HEK293 (cell line): ENCODE data around the gene PHF5A.

Experiments used
- BCL6B ChIP-seq: fragments of 450-650 bp; formaldehyde crosslinking; IDR thresholded peaks from 2 replicates; pipeline ENCODE4 v1.5.1; 2017; ENCODE audit warnings: missing biosample characterization, missing genetic modification characterization
- GLIS1 ChIP-seq: fragments of 450-650 bp; formaldehyde crosslinking; IDR thresholded peaks from 2 replicates; pipeline ENCODE4 v1.5.1; 2016; ENCODE audit warnings: missing biosample characterization, missing genetic modification characterization
- GLIS2 ChIP-seq: fragments of 450-650 bp; formaldehyde crosslinking; IDR thresholded peaks from 2 replicates; pipeline ENCODE4 v1.5.1; 2016; ENCODE audit warnings: missing biosample characterization, missing genetic modification characterization
- KLF16 ChIP-seq: fragments of 450-650 bp; formaldehyde crosslinking; IDR thresholded peaks from 2 replicates; pipeline ENCODE4 v1.5.1; 2017; ENCODE audit warnings: missing biosample characterization, missing genetic modification characterization
- SP3 ChIP-seq: fragments of 450-650 bp; formaldehyde crosslinking; IDR thresholded peaks from 2 replicates; pipeline ENCODE4 v1.5.1; 2016; ENCODE audit warnings: missing biosample characterization, missing genetic modification characterization
- TSHZ1 ChIP-seq: fragments of 450-650 bp; formaldehyde crosslinking; IDR thresholded peaks from 2 replicates; pipeline ENCODE4 v1.5.1; 2016; ENCODE audit warnings: missing biosample characterization, missing genetic modification characterization, borderline replicate concordance
- WT1 ChIP-seq: fragments of 450-650 bp; formaldehyde crosslinking; IDR thresholded peaks from 2 replicates; pipeline ENCODE4 v1.5.1; 2016; ENCODE audit warnings: missing biosample characterization, missing genetic modification characterization
- ZBTB1 ChIP-seq: fragments of 450-650 bp; formaldehyde crosslinking; IDR thresholded peaks from 2 replicates; pipeline ENCODE4 v1.5.1; 2016; ENCODE audit warnings: missing biosample characterization, missing genetic modification characterization
- ZEB2 ChIP-seq: fragments of 450-650 bp; formaldehyde crosslinking; IDR thresholded peaks from 2 replicates; pipeline ENCODE4 v1.5.1; 2016; ENCODE audit warnings: missing biosample characterization, missing genetic modification characterization
- ZFHX2 ChIP-seq: fragments of 450-650 bp; formaldehyde crosslinking; conservative IDR thresholded peaks from 2 replicates; pipeline ENCODE4 v1.5.1; 2016; ENCODE audit warnings: missing biosample characterization, missing genetic modification characterization
- ZIC2 ChIP-seq: fragments of 450-650 bp; formaldehyde crosslinking; IDR thresholded peaks from 2 replicates; pipeline ENCODE4 v1.5.1; 2016; ENCODE audit warnings: missing biosample characterization, missing genetic modification characterization
- ZNF366 ChIP-seq: fragments of 450-650 bp; formaldehyde crosslinking; conservative IDR thresholded peaks from 2 replicates; pipeline ENCODE4 v1.5.1; 2016; ENCODE audit warnings: missing biosample characterization, missing genetic modification characterization
- ZNF391 ChIP-seq: fragments of 450-650 bp; formaldehyde crosslinking; IDR thresholded peaks from 2 replicates; pipeline ENCODE4 v1.5.1; 2016; ENCODE audit warnings: low read depth, missing biosample characterization, missing genetic modification characterization, borderline replicate concordance
- ZNF501 ChIP-seq: fragments of 450-650 bp; formaldehyde crosslinking; IDR thresholded peaks from 2 replicates; pipeline ENCODE4 v1.5.1; 2016; ENCODE audit warnings: missing biosample characterization, missing genetic modification characterization
- ZNF629 ChIP-seq: fragments of 450-650 bp; formaldehyde crosslinking; IDR thresholded peaks from 2 replicates; pipeline ENCODE4 v1.5.1; 2017; ENCODE audit warnings: missing biosample characterization, missing genetic modification characterization
- ZNF639 ChIP-seq: fragments of 450-650 bp; formaldehyde crosslinking; IDR thresholded peaks from 2 replicates; pipeline ENCODE4 v1.5.1; 2016; ENCODE audit warnings: missing biosample characterization, missing genetic modification characterization
- ZNF692 ChIP-seq: fragments of 450-650 bp; formaldehyde crosslinking; IDR thresholded peaks from 2 replicates; pipeline ENCODE4 v1.5.1; 2016; ENCODE audit warnings: missing biosample characterization, missing genetic modification characterization
- TF ChIP-seq, protein P1 (sequence below): fragments of 450-650 bp; formaldehyde crosslinking; IDR thresholded peaks from 2 replicates; pipeline ENCODE4 v1.5.1; 2017; ENCODE audit warnings: missing biosample characterization, missing genetic modification characterization
- TF ChIP-seq, protein P2 (sequence below): fragments of 450-650 bp; formaldehyde crosslinking; conservative IDR thresholded peaks from 2 replicates; pipeline ENCODE4 v1.5.1; 2016; ENCODE audit warnings: low read depth, missing biosample characterization, missing genetic modification characterization
- TF ChIP-seq, protein P3 (sequence below): fragments of 450-650 bp; formaldehyde crosslinking; IDR thresholded peaks from 2 replicates; pipeline ENCODE4 v1.5.1; 2016; ENCODE audit warnings: missing biosample characterization, missing genetic modification characterization

PHF5A gene

DNA sequence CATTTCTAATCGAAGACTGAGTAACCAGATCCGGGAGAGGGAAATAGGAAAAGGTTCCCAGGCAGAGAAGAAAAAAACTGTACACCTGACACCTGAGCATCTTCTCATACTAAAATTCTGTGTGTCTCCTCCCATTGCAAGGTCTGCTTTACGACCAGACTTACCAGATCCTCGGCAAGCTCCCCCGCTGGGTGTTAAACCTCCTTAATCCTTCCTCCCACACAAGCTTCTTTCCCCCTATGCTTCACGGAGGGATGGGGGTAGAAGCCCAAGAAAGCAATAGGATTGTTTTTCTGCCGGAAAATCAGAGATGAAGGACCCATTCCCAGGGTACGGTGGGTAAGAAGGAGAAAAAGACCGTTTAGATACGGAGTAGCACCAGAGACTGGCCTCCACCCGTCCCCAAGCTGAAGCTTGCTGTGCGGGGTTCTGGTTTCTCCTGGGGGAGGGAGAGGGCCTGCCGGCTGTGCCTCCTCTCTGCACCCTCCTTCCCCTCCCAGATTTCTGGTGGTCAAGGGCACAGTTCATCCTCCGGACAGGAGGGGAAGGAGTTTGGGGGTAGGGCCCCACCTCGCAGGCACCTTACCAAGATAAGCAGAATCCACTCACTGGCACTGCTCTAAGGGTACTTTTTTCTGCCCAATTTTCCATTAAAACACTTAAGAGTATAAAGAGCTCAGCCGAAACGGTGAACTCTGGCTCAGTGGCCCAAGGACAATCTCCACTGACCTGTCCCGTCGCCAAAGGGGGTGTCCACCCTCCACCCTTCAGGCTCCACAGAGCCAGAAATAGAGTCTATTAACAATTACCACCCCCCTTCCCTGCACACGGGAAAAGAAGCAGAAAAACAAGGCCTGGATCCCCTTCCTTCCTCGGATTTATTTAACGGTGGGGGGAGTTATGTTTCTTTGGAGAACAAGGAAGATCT, 23.1 kb downstream of the PHF5A start (continued):
- TF ChIP-seq BCL6B (tag by site-specific recombination) (no peak), GLIS1 (tag by site-specific recombination) (peak; percentile 80), ZNF366 (tag by site-specific recombination) (peak; percentile 51; the same call in 1 of the 2 replicates), ZIC2 (peak; percentile 69), ZNF391 (tag by site-specific recombination) (peak; percentile 41; the same call in 1 of the 2 replicates), ZEB2 (0 out of 2 replicates have a peak, but pooled peaks have one; percentile 49), TSHZ1 (tag by site-specific recombination) (no peak), SP3 (tag by site-specific recombination) (no peak), ZFHX2 (tag by site-specific recombination) (peak; percentile 74), ZNF629 (tag by site-specific recombination) (peak; percentile 16; the same call in 1 of the 2 replicates), ZNF501 (tag by site-specific recombination) (0 out of 2 replicates have a peak, but pooled peaks have one; percentile 58), KLF16 (no peak; the same call in 1 of the 2 replicates), ZBTB1 (tag by site-specific recombination) (peak; percentile 20; the same call in 1 of the 2 replicates), GLIS2 (tag by site-specific recombination) (peak; percentile 47; the same call in 1 of the 2 replicates), ZNF639 (no peak), WT1 (tag by site-specific recombination) (peak; percentile 93), ZNF692 (tag by site-specific recombination) (peak; percentile 10; the same call in 1 of the 2 replicates)
- TF ChIP-seq, protein P1, sequence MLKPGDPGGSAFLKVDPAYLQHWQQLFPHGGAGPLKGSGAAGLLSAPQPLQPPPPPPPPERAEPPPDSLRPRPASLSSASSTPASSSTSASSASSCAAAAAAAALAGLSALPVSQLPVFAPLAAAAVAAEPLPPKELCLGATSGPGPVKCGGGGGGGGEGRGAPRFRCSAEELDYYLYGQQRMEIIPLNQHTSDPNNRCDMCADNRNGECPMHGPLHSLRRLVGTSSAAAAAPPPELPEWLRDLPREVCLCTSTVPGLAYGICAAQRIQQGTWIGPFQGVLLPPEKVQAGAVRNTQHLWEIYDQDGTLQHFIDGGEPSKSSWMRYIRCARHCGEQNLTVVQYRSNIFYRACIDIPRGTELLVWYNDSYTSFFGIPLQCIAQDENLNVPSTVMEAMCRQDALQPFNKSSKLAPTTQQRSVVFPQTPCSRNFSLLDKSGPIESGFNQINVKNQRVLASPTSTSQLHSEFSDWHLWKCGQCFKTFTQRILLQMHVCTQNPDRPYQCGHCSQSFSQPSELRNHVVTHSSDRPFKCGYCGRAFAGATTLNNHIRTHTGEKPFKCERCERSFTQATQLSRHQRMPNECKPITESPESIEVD, result peak; percentile 54; the same call in 1 of the 2 replicates
- TF ChIP-seq, protein P2, sequence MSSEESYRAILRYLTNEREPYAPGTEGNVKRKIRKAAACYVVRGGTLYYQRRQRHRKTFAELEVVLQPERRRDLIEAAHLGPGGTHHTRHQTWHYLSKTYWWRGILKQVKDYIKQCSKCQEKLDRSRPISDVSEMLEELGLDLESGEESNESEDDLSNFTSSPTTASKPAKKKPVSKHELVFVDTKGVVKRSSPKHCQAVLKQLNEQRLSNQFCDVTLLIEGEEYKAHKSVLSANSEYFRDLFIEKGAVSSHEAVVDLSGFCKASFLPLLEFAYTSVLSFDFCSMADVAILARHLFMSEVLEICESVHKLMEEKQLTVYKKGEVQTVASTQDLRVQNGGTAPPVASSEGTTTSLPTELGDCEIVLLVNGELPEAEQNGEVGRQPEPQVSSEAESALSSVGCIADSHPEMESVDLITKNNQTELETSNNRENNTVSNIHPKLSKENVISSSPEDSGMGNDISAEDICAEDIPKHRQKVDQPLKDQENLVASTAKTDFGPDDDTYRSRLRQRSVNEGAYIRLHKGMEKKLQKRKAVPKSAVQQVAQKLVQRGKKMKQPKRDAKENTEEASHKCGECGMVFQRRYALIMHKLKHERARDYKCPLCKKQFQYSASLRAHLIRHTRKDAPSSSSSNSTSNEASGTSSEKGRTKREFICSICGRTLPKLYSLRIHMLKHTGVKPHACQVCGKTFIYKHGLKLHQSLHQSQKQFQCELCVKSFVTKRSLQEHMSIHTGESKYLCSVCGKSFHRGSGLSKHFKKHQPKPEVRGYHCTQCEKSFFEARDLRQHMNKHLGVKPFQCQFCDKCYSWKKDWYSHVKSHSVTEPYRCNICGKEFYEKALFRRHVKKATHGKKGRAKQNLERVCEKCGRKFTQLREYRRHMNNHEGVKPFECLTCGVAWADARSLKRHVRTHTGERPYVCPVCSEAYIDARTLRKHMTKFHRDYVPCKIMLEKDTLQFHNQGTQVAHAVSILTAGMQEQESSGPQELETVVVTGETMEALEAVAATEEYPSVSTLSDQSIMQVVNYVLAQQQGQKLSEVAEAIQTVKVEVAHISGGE (tag by site-specific recombination), result peak; percentile 28; the same call in 1 of the 2 replicates
- TF ChIP-seq, protein P3, sequence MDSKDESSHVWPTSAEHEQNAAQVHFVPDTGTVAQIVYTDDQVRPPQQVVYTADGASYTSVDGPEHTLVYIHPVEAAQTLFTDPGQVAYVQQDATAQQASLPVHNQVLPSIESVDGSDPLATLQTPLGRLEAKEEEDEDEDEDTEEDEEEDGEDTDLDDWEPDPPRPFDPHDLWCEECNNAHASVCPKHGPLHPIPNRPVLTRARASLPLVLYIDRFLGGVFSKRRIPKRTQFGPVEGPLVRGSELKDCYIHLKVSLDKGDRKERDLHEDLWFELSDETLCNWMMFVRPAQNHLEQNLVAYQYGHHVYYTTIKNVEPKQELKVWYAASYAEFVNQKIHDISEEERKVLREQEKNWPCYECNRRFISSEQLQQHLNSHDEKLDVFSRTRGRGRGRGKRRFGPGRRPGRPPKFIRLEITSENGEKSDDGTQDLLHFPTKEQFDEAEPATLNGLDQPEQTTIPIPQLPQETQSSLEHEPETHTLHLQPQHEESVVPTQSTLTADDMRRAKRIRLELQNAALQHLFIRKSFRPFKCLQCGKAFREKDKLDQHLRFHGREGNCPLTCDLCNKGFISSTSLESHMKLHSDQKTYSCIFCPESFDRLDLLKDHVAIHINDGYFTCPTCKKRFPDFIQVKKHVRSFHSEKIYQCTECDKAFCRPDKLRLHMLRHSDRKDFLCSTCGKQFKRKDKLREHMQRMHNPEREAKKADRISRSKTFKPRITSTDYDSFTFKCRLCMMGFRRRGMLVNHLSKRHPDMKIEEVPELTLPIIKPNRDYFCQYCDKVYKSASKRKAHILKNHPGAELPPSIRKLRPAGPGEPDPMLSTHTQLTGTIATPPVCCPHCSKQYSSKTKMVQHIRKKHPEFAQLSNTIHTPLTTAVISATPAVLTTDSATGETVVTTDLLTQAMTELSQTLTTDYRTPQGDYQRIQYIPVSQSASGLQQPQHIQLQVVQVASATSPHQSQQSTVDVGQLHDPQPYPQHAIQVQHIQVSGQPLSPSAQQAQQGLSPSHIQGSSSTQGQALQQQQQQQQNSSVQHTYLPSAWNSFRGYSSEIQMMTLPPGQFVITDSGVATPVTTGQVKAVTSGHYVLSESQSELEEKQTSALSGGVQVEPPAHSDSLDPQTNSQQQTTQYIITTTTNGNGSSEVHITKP (tag by site-specific recombination), result no peak; the same call in 1 of the 2 replicates
